Measurements from ENCODE around the gene VAV2. TPM values are rescaled to one million over a fixed set of nuclear protein-coding genes. Genes with fewer than 3 reads are reported as not detected.

Gene VAV2
- total and polyA plus RNA-seq, 4 donors = 4.9 to 26.4 (median 17.0) TPM

DNA sequence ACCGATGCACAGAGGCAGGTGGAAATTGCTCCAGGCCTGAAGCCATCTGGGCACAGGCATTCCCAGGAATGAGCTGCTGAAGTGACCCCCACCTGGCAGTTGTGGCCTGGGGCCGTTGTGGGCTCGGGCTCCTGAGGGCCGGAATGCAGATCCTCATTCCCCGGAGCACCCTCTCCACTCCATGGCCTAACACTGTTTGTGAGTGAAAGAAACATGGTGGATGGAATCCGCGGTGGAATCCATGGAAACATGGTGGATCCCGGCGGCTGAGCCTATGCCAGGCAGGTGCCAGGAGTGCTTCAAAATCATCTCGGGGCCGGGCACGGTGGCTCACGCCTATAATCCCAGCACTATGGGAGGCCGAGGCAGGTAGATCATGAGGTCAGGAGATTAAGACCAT, 250.4 kb downstream of the VAV2 start:
- Histone ChIP-seq H3K9ac (ENCODE audit: low read depth in 1 of 2, low read length in 2 of 2) (no peak overlapping the region), H3K27ac (ENCODE audit: low read depth in 1 of 2, low read length in 2 of 2) (peak overlapping the region; percentile 0 to 83), H3K4me3 (ENCODE audit: low read depth in 1 of 3, low read length in 3 of 3) (no peak overlapping the region), H3K36me3 (ENCODE audit: control insufficient read depth in 4 of 4, insufficient read depth in 3 of 4, low read depth in 1 of 4, low read length in 3 of 4) (no peaks in the 10 kb centered on the region), H3K4me1 (ENCODE audit: control insufficient read depth in 4 of 4, insufficient read depth in 4 of 4, low read length in 3 of 4) (peaks cover 33 to 76% (median 60%) of the 10 kb centered on the region in 4 donors), H3K27me3 (ENCODE audit: control insufficient read depth in 4 of 4, insufficient read depth in 4 of 4, low read length in 3 of 4) (no peaks in the 10 kb centered on the region), H3K9me3 (ENCODE audit: control insufficient read depth in 4 of 4, low read length in 3 of 4) (no peaks in the 10 kb centered on the region)
- no peak for TF ChIP-seq EGR1 (IDR thresholded peaks at IDR 0.05; ENCODE audit: low read depth in 2 of 2)
- TF ChIP-seq JUND (IDR thresholded peaks at IDR 0.05) = no peak
- TF ChIP-seq RXRA (IDR thresholded peaks at IDR 0.05) = no peak
- TF ChIP-seq, protein P1, sequence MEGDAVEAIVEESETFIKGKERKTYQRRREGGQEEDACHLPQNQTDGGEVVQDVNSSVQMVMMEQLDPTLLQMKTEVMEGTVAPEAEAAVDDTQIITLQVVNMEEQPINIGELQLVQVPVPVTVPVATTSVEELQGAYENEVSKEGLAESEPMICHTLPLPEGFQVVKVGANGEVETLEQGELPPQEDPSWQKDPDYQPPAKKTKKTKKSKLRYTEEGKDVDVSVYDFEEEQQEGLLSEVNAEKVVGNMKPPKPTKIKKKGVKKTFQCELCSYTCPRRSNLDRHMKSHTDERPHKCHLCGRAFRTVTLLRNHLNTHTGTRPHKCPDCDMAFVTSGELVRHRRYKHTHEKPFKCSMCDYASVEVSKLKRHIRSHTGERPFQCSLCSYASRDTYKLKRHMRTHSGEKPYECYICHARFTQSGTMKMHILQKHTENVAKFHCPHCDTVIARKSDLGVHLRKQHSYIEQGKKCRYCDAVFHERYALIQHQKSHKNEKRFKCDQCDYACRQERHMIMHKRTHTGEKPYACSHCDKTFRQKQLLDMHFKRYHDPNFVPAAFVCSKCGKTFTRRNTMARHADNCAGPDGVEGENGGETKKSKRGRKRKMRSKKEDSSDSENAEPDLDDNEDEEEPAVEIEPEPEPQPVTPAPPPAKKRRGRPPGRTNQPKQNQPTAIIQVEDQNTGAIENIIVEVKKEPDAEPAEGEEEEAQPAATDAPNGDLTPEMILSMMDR (IDR thresholded peaks at IDR 0.05; ENCODE audit: low read depth, low read length, missing input control) = no peak
- TF ChIP-seq HNF4G (IDR thresholded peaks at IDR 0.05) = no peak
- TF ChIP-seq YY1 (IDR thresholded peaks at IDR 0.05) = no peak
- TF ChIP-seq, protein P2, sequence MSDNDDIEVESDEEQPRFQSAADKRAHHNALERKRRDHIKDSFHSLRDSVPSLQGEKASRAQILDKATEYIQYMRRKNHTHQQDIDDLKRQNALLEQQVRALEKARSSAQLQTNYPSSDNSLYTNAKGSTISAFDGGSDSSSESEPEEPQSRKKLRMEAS (IDR thresholded peaks at IDR 0.05) = no peak
- no peak for TF ChIP-seq SP1 (IDR thresholded peaks at IDR 0.05)
- no peak for TF ChIP-seq TAF1 (conservative IDR thresholded peaks at IDR 0.05)
- TF ChIP-seq HNF4A (conservative IDR thresholded peaks at IDR 0.05) = no peak
- no peak for TF ChIP-seq RAD21 (IDR thresholded peaks at IDR 0.05)
- TF ChIP-seq FOXA2 (IDR thresholded peaks at IDR 0.05) = no peak
- TF ChIP-seq NR2F2 (IDR thresholded peaks at IDR 0.05) = no peak
- TF ChIP-seq GABPA (IDR thresholded peaks at IDR 0.05 in 1 of 2, conservative IDR thresholded peaks at IDR 0.05 in 1 of 2) = no peak
- no peak for TF ChIP-seq FOXA1 (IDR thresholded peaks at IDR 0.05)
- DNase-seq (ENCODE audit: low spot score) = peak; percentile 14
- 96% methylated on average over 14 of the region's 14 CpGs for WGBS

DNA sequence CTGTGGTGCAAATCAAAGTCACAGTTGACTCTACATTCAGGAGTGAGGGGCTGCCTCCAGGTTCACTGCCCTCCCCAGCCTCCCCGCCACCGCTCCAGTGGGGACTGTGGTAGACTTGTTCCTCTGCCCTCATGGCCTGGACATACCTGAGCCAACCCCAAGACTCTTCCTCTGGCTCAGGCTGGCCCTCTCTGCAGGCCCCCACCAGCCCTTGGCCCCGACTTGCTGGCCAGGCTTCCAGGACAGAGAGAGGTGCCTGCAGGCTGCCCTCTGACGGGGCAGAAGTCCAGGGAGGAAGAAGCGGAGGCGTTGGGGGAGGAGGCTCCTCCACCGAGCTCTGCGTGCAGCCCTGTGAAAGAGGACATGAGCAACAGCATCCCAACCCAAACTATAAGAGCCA, 251.2 kb downstream of the VAV2 start:
- Histone ChIP-seq H3K9ac (ENCODE audit: low read depth in 1 of 2, low read length in 2 of 2) (peak overlapping the region in 1 of 2 donors; percentile 24), H3K27me3 (ENCODE audit: control insufficient read depth in 4 of 4, insufficient read depth in 4 of 4, low read length in 3 of 4) (no peaks in the 10 kb centered on the region), H3K27ac (ENCODE audit: low read depth in 1 of 2, low read length in 2 of 2) (peak overlapping the region; percentile 83 to 96), H3K9me3 (ENCODE audit: control insufficient read depth in 4 of 4, low read length in 3 of 4) (no peaks in the 10 kb centered on the region), H3K36me3 (ENCODE audit: control insufficient read depth in 4 of 4, insufficient read depth in 3 of 4, low read depth in 1 of 4, low read length in 3 of 4) (no peaks in the 10 kb centered on the region), H3K4me3 (ENCODE audit: low read depth in 1 of 3, low read length in 3 of 3) (no peak overlapping the region), H3K4me1 (ENCODE audit: control insufficient read depth in 4 of 4, insufficient read depth in 4 of 4, low read length in 3 of 4) (peaks cover 33 to 82% (median 66%) of the 10 kb centered on the region in 4 donors)
- WGBS = 43% methylated on average over 8 of the region's 8 CpGs
- peak; percentile 33 for DNase-seq (ENCODE audit: low spot score)
- peak in 1 of 2 donors; percentile 43 for TF ChIP-seq RXRA (IDR thresholded peaks at IDR 0.05)
- TF ChIP-seq, protein P3, sequence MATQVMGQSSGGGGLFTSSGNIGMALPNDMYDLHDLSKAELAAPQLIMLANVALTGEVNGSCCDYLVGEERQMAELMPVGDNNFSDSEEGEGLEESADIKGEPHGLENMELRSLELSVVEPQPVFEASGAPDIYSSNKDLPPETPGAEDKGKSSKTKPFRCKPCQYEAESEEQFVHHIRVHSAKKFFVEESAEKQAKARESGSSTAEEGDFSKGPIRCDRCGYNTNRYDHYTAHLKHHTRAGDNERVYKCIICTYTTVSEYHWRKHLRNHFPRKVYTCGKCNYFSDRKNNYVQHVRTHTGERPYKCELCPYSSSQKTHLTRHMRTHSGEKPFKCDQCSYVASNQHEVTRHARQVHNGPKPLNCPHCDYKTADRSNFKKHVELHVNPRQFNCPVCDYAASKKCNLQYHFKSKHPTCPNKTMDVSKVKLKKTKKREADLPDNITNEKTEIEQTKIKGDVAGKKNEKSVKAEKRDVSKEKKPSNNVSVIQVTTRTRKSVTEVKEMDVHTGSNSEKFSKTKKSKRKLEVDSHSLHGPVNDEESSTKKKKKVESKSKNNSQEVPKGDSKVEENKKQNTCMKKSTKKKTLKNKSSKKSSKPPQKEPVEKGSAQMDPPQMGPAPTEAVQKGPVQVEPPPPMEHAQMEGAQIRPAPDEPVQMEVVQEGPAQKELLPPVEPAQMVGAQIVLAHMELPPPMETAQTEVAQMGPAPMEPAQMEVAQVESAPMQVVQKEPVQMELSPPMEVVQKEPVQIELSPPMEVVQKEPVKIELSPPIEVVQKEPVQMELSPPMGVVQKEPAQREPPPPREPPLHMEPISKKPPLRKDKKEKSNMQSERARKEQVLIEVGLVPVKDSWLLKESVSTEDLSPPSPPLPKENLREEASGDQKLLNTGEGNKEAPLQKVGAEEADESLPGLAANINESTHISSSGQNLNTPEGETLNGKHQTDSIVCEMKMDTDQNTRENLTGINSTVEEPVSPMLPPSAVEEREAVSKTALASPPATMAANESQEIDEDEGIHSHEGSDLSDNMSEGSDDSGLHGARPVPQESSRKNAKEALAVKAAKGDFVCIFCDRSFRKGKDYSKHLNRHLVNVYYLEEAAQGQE (IDR thresholded peaks at IDR 0.05) = no peak
- no peak for TF ChIP-seq RAD21 (IDR thresholded peaks at IDR 0.05)
- TF ChIP-seq FOXA1 (IDR thresholded peaks at IDR 0.05) = no peak
- TF ChIP-seq, protein P4, sequence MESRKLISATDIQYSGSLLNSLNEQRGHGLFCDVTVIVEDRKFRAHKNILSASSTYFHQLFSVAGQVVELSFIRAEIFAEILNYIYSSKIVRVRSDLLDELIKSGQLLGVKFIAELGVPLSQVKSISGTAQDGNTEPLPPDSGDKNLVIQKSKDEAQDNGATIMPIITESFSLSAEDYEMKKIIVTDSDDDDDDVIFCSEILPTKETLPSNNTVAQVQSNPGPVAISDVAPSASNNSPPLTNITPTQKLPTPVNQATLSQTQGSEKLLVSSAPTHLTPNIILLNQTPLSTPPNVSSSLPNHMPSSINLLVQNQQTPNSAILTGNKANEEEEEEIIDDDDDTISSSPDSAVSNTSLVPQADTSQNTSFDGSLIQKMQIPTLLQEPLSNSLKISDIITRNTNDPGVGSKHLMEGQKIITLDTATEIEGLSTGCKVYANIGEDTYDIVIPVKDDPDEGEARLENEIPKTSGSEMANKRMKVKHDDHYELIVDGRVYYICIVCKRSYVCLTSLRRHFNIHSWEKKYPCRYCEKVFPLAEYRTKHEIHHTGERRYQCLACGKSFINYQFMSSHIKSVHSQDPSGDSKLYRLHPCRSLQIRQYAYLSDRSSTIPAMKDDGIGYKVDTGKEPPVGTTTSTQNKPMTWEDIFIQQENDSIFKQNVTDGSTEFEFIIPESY (IDR thresholded peaks at IDR 0.05) = no peak
- no peak for TF ChIP-seq JUND (IDR thresholded peaks at IDR 0.05)
- TF ChIP-seq SP1 (IDR thresholded peaks at IDR 0.05) = peak; percentile 61
- peak; percentile 70 to 78 for TF ChIP-seq HNF4A (conservative IDR thresholded peaks at IDR 0.05)
- TF ChIP-seq, protein P1 (IDR thresholded peaks at IDR 0.05; ENCODE audit: low read depth, low read length, missing input control) = no peak
- TF ChIP-seq, protein P2 (IDR thresholded peaks at IDR 0.05) = no peak
